NB4 (cell line): ENCODE measurements around the gene AP2M1.

Experiments
- DNase-seq: peaks from one replicate; pipeline ENCODE4 v3.0.0; 2010; ENCODE audit warnings: low read depth
- H3K4me3 ChIP-seq: one replicate; pipeline ENCODE4 v1.5.1; 2011; ENCODE audit warnings: mild to moderate bottlenecking, low read depth, low read length, moderate library complexity
- MYC ChIP-seq: IDR thresholded peaks from 2 replicates; pipeline ENCODE4 v1.6.1; 2011; ENCODE audit warnings: low read depth, low read length
- POLR2A ChIP-seq: IDR thresholded peaks from 2 replicates; pipeline ENCODE4 v1.6.1; 2011; ENCODE audit warnings: mild to moderate bottlenecking; ENCODE audit not compliant: insufficient read length; ENCODE audit errors: extremely low read depth
- TF ChIP-seq, protein P1 (sequence below): IDR thresholded peaks from 2 replicates; pipeline ENCODE4 v1.6.1; 2011; ENCODE audit warnings: low read depth, low read length
- TF ChIP-seq, protein P2 (sequence below): IDR thresholded peaks from one replicate; pipeline ENCODE4 v1.5.1; 2012; ENCODE audit warnings: low read depth, low read length

AP2M1 gene

DNA sequence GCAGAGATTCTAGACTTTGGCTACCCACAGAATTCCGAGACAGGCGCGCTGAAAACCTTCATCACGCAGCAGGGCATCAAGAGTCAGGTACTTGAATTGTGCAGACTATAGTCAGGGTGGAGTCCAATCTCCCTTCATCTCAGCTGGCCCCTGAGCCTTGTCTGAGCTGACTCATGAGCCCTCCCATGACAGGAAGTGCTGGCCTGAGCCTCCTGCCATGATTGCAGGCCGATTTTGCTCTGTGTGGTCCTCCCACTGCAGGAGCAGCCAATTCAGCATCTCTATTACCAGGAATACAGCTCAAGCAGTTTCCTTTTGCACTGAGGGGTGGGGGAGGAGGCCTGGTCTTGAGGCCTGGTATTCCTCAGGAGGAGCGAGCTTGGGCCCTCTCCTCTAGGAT is 5.5 kb downstream of the AP2M1 start:
- no peak for DNase-seq
- TF ChIP-seq, protein P1, sequence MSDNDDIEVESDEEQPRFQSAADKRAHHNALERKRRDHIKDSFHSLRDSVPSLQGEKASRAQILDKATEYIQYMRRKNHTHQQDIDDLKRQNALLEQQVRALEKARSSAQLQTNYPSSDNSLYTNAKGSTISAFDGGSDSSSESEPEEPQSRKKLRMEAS = no peak
- TF ChIP-seq, protein P2, sequence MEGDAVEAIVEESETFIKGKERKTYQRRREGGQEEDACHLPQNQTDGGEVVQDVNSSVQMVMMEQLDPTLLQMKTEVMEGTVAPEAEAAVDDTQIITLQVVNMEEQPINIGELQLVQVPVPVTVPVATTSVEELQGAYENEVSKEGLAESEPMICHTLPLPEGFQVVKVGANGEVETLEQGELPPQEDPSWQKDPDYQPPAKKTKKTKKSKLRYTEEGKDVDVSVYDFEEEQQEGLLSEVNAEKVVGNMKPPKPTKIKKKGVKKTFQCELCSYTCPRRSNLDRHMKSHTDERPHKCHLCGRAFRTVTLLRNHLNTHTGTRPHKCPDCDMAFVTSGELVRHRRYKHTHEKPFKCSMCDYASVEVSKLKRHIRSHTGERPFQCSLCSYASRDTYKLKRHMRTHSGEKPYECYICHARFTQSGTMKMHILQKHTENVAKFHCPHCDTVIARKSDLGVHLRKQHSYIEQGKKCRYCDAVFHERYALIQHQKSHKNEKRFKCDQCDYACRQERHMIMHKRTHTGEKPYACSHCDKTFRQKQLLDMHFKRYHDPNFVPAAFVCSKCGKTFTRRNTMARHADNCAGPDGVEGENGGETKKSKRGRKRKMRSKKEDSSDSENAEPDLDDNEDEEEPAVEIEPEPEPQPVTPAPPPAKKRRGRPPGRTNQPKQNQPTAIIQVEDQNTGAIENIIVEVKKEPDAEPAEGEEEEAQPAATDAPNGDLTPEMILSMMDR = no peak
- TF ChIP-seq MYC = no peak
- TF ChIP-seq POLR2A = no peak
- H3K4me3 ChIP-seq = no peak overlapping the region

DNA sequence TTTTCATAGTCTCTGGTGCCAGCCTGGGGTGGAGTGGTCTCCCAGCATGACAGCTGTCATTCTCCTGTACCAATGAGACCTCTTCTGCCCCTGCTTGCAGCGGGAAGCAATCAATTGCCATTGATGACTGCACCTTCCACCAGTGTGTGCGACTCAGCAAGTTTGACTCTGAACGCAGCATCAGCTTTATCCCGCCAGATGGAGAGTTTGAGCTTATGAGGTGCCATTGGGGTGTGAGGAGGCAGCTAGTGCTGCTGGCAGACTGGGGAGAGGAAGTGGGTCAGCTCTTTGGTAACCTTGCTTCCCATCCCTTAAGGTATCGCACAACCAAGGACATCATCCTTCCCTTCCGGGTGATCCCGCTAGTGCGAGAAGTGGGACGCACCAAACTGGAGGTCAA is 6.9 kb downstream of the AP2M1 start:
- TF ChIP-seq POLR2A (no peak), MYC (no peak)
- TF ChIP-seq, protein P1 = no peak
- TF ChIP-seq, protein P2 = no peak
- DNase-seq = no peak
- no peak overlapping the region for H3K4me3 ChIP-seq

DNA sequence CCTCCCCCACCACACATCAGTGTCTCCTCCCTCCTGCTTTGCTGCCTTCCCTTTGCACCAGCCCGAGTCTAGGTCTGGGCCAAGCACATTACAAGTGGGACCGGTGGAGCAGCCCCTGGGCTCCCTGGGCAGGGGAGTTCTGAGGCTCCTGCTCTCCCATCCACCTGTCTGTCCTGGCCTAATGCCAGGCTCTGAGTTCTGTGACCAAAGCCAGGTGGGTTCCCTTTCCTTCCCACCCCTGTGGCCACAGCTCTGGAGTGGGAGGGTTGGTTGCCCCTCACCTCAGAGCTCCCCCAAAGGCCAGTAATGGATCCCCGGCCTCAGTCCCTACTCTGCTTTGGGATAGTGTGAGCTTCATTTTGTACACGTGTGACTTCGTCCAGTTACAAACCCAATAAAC is 9.0 kb downstream of the AP2M1 start:
- DNase-seq = no peak
- TF ChIP-seq POLR2A = no peak
- TF ChIP-seq, protein P1 = no peak
- no peak overlapping the region for H3K4me3 ChIP-seq

DNA sequence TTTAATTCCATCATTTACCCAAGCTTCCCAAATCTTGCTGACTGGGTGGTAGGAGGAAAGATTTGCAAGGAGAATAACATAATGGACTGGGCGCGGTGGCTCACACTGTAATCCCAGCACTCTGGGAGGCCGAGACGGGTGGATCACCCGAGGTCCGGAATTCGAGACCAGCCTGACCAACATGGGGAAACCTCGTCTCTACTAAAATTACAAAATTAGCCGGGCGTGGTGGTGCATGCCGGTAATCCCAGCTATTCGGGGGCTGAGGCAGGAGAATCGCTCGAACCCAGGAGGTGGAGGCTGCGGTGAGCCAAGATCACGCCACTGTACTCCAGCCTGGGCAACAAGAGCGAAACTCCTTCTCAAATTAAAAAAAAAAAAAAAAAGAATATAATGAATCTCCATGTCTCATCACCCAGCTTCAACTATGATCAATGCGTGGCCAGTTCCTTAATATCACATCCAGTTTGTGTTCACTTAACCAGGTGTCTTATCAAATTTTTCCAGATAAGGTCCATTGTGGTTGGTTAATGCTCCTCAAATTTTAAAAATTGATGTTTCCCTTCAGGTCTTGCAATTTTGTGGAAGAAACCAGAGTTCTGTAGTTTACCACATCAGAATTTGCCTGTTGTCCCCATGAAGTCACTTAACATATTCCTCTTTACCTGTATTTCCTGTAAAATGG is 10.0 kb downstream of the AP2M1 start:
- no peak for TF ChIP-seq POLR2A
- TF ChIP-seq MYC = no peak
- TF ChIP-seq, protein P2 = no peak
- TF ChIP-seq, protein P1 = no peak
- no peak for DNase-seq

DNA sequence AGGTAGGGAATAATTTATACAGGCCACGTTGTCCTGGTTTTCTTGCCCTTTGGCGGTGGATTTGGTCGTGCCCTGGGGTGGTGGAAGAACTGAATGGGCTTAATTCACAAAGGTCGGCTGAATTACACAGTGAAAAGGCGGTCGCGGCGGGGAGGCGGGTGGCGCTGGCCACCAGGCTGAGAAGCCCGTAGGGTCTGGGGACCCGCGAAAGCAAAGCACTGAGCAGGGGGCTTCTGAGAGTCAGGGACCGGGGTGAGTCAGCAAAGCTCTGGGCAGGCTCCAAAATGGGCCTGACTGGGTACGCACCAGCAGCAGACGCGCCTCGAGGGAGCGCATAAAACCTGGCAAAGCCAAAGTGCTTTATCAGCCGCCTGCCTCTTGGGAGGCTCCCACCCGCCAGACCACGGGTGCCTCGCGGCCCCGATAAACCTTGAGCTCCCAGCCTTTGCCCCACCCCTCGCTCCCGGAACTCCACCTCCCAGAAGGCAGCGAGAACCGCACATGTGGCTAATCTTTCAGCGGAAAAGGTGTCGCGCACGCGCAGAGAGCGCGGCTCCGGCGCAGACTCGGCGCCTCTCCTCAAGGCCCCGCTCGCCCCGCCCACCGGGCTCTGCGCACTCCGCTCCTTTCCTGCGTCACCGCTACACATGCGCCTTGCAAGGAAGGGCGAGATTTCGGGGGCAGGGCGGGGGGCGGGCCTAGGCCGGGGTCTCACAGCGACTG is 11.0 kb downstream of the AP2M1 start:
- peak overlapping the region; percentile 96 for H3K4me3 ChIP-seq
- TF ChIP-seq, protein P1 = peak; percentile 79
- TF ChIP-seq, protein P2 = no peak
- TF ChIP-seq MYC (peak; percentile 82), POLR2A (peak; percentile 48)
- peak; percentile 99 for DNase-seq

More for the DNA sequence above, 10.0 kb downstream of the AP2M1 start:
- H3K4me3 ChIP-seq = peak overlapping the region; percentile 59

DNA sequence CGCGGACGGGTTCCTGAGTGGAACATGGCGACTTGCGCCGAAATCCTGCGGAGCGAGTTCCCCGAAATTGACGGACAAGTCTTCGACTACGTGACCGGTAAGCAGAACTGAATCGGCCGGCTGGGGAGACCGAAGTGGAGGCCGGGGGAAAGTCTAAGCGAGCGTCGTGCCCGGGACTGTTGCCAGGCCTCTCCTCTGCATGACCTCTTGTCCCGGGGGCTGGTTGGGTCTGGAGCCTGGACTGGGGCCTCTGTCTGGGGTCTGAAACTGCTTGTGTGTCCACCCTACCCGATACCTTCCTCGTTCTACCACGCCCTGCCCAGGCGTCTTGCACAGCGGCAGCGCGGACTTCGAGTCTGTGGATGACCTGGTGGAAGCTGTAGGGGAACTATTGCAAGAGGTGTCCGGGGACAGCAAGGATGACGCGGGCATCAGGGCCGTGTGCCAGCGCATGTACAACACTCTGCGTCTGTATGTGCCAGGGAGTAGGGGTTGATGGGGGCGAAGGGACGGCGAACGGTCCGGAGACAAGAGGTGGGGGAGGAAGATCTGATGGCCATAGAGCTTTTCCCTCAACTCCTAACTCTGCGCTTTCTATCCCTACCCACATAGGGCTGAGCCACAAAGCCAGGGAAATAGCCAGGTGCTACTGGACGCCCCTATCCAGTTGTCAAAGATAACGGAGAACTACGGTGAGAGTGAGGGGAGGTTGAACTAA is 11.7 kb downstream of the AP2M1 start, which contains the start of gene ABCF3:
Gene ABCF3, plus strand, starts transcription at position 16 of the 718 bp plus-strand sequence. Its CDS starts 9 bp downstream, at position 25.
- H3K4me3 ChIP-seq = peak within 1 kb of the TSS; percentile 96
- DNase-seq = peak; percentile 46
- TF ChIP-seq, protein P1 = no peak
- TF ChIP-seq POLR2A (peak; percentile 65), MYC (no peak)
- TF ChIP-seq, protein P2 = no peak
